Activated CD8-positive, alpha-beta T cell treated with anti-CD3 and anti-CD28 coated beads, Interleukin-2, amount 10 ng/mL, durations not matched to agents 7 days and 5 days (primary cell): ENCODE data around the gene KIF17. TPM values are rescaled to one million over a fixed set of nuclear protein-coding genes. Genes with fewer than 3 reads are reported as not detected.

Experiments used
- ATAC-seq: fragments of 150-1000 bp; cut with Tn5 transposase; one replicate; pipeline ENCODE4 v1.10.0; 2021; ENCODE audit warnings: moderate library complexity
- CTCF ChIA-PET: fragments of 350-600 bp; sonication (Branson Sonifier 250); formaldehyde crosslinking; loops from one replicate; lab custom pipeline; 2021; ENCODE audit warnings: antibody characterized with exemption; lab: Charles Lee
- POLR2A ChIA-PET: fragments of 350-600 bp; sonication (Branson Sonifier 250); formaldehyde crosslinking; loops from one replicate; lab custom pipeline; 2021; ENCODE audit warnings: antibody characterized with exemption; lab: Charles Lee
- DNase-seq: peaks from one replicate; pipeline ENCODE4 v3.0.0-alpha.2; 2020
- H3K27ac Mint-ChIP-seq: one replicate; pipeline ENCODE4 v1.8.0; 2021; ENCODE audit warnings: mild to moderate bottlenecking, mixed read lengths
- H3K27me3 Mint-ChIP-seq: one replicate; pipeline ENCODE4 v1.8.0; 2021; ENCODE audit warnings: low read depth, mixed read lengths
- H3K36me3 Mint-ChIP-seq: one replicate; pipeline ENCODE4 v1.8.0; 2021; ENCODE audit warnings: low read depth, mixed read lengths
- H3K4me1 Mint-ChIP-seq: one replicate; pipeline ENCODE4 v1.8.0; 2021; ENCODE audit warnings: low read depth, mixed read lengths
- H3K4me3 Mint-ChIP-seq: one replicate; pipeline ENCODE4 v1.8.0; 2021; ENCODE audit warnings: mild to moderate bottlenecking, mixed read lengths
- H3K9me3 Mint-ChIP-seq: one replicate; pipeline ENCODE4 v1.8.0; 2022; ENCODE audit warnings: mixed read lengths; ENCODE audit not compliant: insufficient read depth
- total RNA-seq, 2 experiments: library from RNA; stranded (reverse); gene quantifications; one replicate each; pipeline ENCODE4 v1.2.3, GENCODE V29; 2021

KIF17 gene
- total RNA-seq, 2 experiments from 2014 or later: not detected

DNA sequence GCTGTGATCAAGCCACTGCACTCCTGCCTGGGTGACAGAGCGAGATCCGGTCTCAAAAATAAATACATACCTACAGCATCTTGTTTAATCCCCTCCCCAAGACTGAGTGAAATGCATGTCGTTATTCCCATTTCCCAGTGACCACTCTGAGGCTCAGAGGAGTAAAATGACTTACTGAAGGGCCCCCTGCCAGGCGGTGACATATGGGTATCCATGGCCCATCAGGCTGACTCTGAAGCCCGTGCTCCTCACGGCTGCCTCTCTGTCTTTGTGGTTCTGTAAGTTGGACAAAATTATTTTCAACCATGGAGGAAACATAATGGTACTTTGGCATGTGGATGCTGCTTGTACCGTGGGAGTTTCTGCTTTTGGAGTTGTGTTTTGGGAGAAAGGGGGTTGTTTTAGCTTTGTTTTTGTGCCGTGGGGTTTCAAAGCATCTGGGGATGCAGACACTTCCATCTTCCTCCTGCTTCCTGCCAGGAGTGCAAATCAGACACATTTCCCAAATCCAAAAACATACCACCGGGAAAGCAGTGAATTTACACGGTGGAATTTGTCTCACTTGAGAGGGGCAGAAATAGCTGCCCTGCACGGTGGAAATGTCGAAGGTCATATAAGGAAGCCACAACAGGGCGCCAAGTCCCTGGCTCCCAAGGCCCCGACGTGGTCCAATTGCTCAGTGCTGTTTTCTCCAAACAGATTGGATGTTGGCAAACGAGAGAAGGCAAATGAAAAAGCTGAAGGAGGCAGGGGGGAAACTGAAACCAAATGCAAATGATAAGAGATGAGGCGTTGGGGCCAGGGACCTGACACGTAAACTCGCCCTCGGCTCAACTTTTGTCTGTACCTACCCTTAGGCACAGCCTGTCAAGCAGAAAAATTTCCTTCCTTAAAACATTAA lies 101.6 kb downstream of the KIF17 start:
- ChIA-PET CTCF (interaction anchor here (1.4 kb wide), 1 partner anchor 16 kb away, joined by 5 read pairs; no protein-coding TSS in a partner anchor), POLR2A (no interaction called here)
- Mint-ChIP-seq H3K36me3 (no peaks in the 10 kb centered on the region), H3K4me3 (no peak overlapping the region), H3K9me3 (no peaks in the 10 kb centered on the region), H3K4me1 (no peaks in the 10 kb centered on the region), H3K27ac (no peak overlapping the region), H3K27me3 (no peaks in the 10 kb centered on the region)
- DNase-seq (no peak), ATAC-seq (no peak)

DNA sequence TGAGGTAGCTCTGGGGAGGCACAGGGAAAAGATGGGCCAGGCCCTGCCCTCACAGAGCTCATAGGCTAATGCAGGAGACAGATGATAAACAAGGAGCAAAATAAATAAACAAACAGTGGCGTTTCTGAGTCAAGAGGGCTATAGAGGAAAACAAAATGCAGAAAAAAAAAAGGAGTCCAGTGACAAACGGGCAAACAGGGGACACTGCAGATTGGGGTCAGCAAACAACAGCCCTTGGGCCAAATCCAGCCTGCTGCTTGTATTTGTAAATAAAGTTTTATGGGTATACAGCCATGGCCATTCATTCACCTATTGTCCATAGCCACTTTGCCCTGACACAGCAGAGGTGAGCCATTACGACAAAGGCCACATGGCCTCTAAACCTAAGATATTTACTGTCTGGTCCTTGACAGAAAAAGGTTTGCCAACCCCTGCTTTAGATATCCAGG lies 103.7 kb downstream of the KIF17 start:
- no peaks in the 10 kb centered on the region for H3K27me3 Mint-ChIP-seq
- POLR2A ChIA-PET: no interaction called here
- H3K4me3 Mint-ChIP-seq: no peak overlapping the region
- no peak overlapping the region for H3K27ac Mint-ChIP-seq
- H3K36me3 Mint-ChIP-seq: no peaks in the 10 kb centered on the region
- CTCF ChIA-PET: no interaction called here
- ATAC-seq: no peak
- no peaks in the 10 kb centered on the region for H3K9me3 Mint-ChIP-seq
- H3K4me1 Mint-ChIP-seq: no peaks in the 10 kb centered on the region
- DNase-seq: no peak

Other genes with a start within 250 kb of the KIF17 start
- gene CAMK2N1, start 231.8 kb downstream of the KIF17 start, total RNA-seq: under 1 TPM; 0.29 to 0.44 TPM
- gene MUL1, start 209.9 kb downstream of the KIF17 start, total RNA-seq: 10 to 100 TPM; 17.2 to 18.6 TPM
- not detected for gene FAM43B, start 165.4 kb downstream of the KIF17 start, total RNA-seq
- gene CDA, start 128.9 kb downstream of the KIF17 start, total RNA-seq: not detected
- 1 to 10 TPM; 3.3 to 3.6 TPM for gene PINK1, start 84.5 kb downstream of the KIF17 start, total RNA-seq
- gene DDOST, start 56.6 kb downstream of the KIF17 start, total RNA-seq: 100 to 1,000 TPM; 163 to 166 TPM
- under 1 TPM in 1 of 2 experiments, not detected in 1; 0.05 TPM for gene SH2D5, start 14.7 kb upstream of the KIF17 start, total RNA-seq
- gene HP1BP3, start 69.3 kb upstream of the KIF17 start, total RNA-seq: 100 to 1,000 TPM; 316 to 324 TPM